Measurements from ENCODE around the gene MTA1.

The MTA1 gene

GRCh38 chr14:105421723-105422615 lies 2.3 kb downstream of the MTA1 start:
- DNase-seq (ENCODE audit: extremely low spot score, insufficient read length, low read depth) (no peak), FAIRE-seq (no peak)

GRCh38 chr14:105422695-105423487 lies 3.3 kb downstream of the MTA1 start:
- FAIRE-seq: no peak
- DNase-seq (ENCODE audit: extremely low spot score, insufficient read length, low read depth): no peak

GRCh38 chr14:105423488-105424195 lies 4.0 kb downstream of the MTA1 start:
- no peak for DNase-seq (ENCODE audit: extremely low spot score, insufficient read length, low read depth)

GRCh38 chr14:105424861-105425260 lies 5.2 kb downstream of the MTA1 start:
- no peak for DNase-seq (ENCODE audit: extremely low spot score, insufficient read length, low read depth)
- FAIRE-seq: no peak

More at GRCh38 chr14:105423488-105424195, 4.0 kb downstream of the MTA1 start:
- FAIRE-seq: no peak

- no peak for FAIRE-seq
- DNase-seq (ENCODE audit: extremely low spot score, insufficient read length, low read depth): no peak
These were observed 6.2 kb downstream of the MTA1 start for GRCh38 chr14:105425823-105426247.

GRCh38 chr14:105426416-105427130 lies 6.9 kb downstream of the MTA1 start:
- no peak for FAIRE-seq
- DNase-seq (ENCODE audit: extremely low spot score, insufficient read length, low read depth): no peak

GRCh38 chr14:105427412-105427811 lies 7.8 kb downstream of the MTA1 start:
- FAIRE-seq: no peak
- no peak for DNase-seq (ENCODE audit: extremely low spot score, insufficient read length, low read depth)

GRCh38 chr14:105427936-105428485 lies 8.4 kb downstream of the MTA1 start:
- DNase-seq (ENCODE audit: extremely low spot score, insufficient read length, low read depth): no peak
- FAIRE-seq: no peak

GRCh38 chr14:105430042-105430441 lies 10.4 kb downstream of the MTA1 start:
- FAIRE-seq (no peak), DNase-seq (ENCODE audit: extremely low spot score, insufficient read length, low read depth) (no peak)

- DNase-seq (ENCODE audit: extremely low spot score, insufficient read length, low read depth) (no peak), FAIRE-seq (no peak)
These were observed 10.9 kb downstream of the MTA1 start for GRCh38 chr14:105430565-105430964.

- DNase-seq (ENCODE audit: extremely low spot score, insufficient read length, low read depth) (no peak), FAIRE-seq (no peak)
These were observed 11.6 kb downstream of the MTA1 start for GRCh38 chr14:105431256-105431655.

GRCh38 chr14:105432657-105433056 lies 13.0 kb downstream of the MTA1 start:
- DNase-seq (ENCODE audit: extremely low spot score, insufficient read length, low read depth): no peak
- FAIRE-seq: no peak

GRCh38 chr14:105433161-105433605 lies 13.6 kb downstream of the MTA1 start:
- FAIRE-seq: no peak
- DNase-seq (ENCODE audit: extremely low spot score, insufficient read length, low read depth): no peak

GRCh38 chr14:105436402-105436801 lies 16.8 kb downstream of the MTA1 start:
- FAIRE-seq (no peak), DNase-seq (ENCODE audit: extremely low spot score, insufficient read length, low read depth) (no peak)

- FAIRE-seq: no peak
- DNase-seq (ENCODE audit: extremely low spot score, insufficient read length, low read depth): no peak
These were observed 17.5 kb downstream of the MTA1 start for GRCh38 chr14:105436891-105437722.

GRCh38 chr14:105437723-105438500 lies 18.3 kb downstream of the MTA1 start:
- no peak for FAIRE-seq
- no peak for DNase-seq (ENCODE audit: extremely low spot score, insufficient read length, low read depth)

GRCh38 chr14:105439179-105439578 lies 19.6 kb downstream of the MTA1 start:
- DNase-seq (ENCODE audit: extremely low spot score, insufficient read length, low read depth): no peak

More at GRCh38 chr14:105439179-105439578, 19.6 kb downstream of the MTA1 start:
- no peak for FAIRE-seq
